Stimulated activated CD4-positive, alpha-beta T cell treated with anti-CD3 and anti-CD28 coated beads, TNF-alpha, amount 100 ng/mL, for 48 hours (primary cell): ENCODE results near the gene CCP110.

Experiments used
- DNase-seq, 3 donors: peaks; one replicate each; pipeline ENCODE4 v3.0.0-alpha.2; 2020; ENCODE audit warnings: low read depth in 3 of 3

Gene CCP110

DNA sequence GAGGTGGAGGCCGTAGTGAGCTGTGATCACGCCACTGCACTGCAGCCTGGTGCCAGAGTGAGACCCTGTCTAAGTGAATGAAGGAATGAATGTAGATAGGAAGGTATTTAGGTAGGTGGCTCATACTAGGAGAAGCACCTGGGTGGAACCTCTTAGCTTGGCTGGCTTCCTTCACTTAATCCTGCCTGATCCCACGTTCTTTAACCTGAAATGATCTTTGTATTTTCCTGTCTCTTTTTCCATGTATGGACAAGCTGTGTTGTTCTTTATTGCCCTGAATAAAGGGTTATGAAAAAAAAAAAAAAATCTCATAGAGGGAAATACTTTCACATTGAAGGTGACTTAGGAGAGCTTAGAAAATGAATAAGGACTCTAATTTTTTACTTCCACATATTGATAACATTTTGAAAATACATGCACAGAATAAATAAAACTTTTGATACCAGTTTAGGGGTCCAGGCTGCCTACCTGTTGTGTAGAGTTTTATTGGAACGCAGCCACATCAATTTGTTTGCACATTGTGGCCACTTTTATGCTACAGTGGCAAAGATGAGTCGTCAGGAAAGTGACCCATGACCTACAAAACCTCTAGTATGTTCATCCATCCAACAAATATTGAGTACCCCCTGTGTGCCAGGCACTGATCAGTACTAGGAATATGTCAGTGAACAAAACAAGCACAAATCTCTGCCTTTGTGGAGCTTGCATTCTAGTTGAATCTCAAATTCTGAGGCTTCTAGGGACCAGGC, 76.4 kb downstream of the CCP110 start:
- DNase-seq: no peak

- DNase-seq: no peak
These were observed 77.6 kb downstream of the CCP110 start for GRCh38 chr16:19601083-19601976.
